GM12873 (cell line): ENCODE measurements around the gene UMOD.

ENCODE experiments used
- TF ChIP-seq, protein P1 (sequence below): IDR thresholded peaks from 2 replicates; pipeline ENCODE4 v1.5.1; 2012; ENCODE audit warnings: low read depth, mild to moderate bottlenecking, moderate library complexity, low read length, control low read depth; ENCODE audit not compliant: insufficient read depth; ENCODE audit errors: missing control alignments

The UMOD gene

DNA sequence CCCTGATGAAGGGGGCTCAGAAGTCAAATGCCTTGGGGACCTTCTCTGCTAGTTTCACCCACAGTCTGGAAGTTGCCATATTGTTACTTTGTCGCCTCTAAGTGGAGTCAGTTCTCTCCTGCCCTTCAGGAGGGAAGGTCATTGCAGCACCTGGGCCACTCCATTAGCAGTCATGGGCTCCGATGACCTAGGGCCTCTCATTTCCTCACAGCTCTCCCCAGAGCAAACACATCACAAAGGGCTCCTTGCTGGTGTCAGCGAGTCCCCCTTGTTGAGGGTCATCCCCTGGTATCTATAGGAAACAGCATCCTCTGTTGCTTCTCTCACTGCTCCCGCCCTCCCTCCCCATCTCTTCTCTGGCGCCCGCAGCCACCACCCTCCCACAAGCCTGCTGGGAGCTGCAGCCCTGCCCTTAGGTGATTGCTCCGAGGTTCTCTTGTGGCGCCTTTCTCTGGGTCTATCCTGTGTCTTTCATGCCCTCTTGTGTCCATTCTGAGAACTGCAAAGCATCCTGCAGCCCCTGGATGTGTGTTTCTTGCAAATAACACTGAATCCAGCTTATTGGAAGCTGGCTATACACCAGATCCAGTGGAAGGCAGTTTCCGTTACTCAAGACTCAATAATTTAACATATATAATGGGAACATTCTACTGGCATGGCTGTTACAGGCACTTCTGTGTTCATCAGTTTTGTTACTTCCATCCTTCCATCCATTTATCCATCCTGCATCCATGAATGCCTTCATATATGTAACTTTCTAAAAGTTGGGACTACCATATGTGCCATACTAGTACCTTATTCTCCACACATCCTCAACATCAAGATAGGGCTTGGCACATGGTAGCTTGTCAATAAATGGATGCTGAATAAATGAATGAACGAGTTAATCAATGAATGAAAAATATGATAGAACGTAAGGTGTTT, 30.9 kb upstream of the UMOD start:
- TF ChIP-seq, protein P1, sequence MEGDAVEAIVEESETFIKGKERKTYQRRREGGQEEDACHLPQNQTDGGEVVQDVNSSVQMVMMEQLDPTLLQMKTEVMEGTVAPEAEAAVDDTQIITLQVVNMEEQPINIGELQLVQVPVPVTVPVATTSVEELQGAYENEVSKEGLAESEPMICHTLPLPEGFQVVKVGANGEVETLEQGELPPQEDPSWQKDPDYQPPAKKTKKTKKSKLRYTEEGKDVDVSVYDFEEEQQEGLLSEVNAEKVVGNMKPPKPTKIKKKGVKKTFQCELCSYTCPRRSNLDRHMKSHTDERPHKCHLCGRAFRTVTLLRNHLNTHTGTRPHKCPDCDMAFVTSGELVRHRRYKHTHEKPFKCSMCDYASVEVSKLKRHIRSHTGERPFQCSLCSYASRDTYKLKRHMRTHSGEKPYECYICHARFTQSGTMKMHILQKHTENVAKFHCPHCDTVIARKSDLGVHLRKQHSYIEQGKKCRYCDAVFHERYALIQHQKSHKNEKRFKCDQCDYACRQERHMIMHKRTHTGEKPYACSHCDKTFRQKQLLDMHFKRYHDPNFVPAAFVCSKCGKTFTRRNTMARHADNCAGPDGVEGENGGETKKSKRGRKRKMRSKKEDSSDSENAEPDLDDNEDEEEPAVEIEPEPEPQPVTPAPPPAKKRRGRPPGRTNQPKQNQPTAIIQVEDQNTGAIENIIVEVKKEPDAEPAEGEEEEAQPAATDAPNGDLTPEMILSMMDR, result peak; percentile 84

GRCh38 chr16:20382202-20382948, 29.9 kb upstream of the UMOD start:
- TF ChIP-seq, protein P1, result no peak

DNA sequence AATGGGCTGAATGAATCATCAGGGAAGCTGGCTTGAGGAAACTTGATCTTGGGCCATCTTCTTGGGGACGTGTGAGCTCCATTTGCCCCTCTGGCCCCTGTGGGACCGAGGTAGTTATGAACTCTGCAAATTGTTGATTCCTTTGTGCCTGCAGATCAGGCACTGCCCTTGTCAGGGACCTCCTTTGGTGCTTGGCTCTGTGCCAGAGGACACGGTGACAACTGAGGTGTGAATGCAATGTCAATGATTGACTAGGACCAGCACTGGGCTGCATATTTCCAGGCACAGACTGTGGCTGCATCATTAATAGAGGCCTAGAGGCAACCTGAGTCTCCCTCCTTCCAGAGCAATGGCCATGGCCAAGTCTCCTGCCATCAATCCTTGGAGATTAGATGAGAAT, 28.3 kb upstream of the UMOD start:
- TF ChIP-seq, protein P1, result no peak

DNA sequence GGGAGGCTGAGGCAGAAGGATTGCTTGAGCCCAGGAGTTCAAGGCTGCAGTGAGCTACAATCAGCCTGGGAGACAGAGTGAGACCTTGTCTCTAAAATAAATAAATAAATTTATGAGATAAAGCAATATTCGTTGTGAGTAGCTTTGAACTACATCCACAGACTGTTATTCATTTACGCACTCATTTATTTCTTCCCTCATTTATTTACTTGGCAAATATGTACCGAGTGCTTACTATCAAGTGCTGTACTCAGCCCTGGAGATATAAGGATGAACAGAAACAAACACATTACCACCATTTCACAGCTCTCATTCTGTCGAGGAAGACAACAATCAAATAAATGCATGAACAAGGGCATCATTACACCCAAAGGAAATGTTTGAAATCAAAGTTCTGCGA, 24.7 kb upstream of the UMOD start:
- TF ChIP-seq, protein P1, result no peak

GRCh38 chr16:20372701-20373100, 20.2 kb upstream of the UMOD start:
- TF ChIP-seq, protein P1, result no peak

DNA sequence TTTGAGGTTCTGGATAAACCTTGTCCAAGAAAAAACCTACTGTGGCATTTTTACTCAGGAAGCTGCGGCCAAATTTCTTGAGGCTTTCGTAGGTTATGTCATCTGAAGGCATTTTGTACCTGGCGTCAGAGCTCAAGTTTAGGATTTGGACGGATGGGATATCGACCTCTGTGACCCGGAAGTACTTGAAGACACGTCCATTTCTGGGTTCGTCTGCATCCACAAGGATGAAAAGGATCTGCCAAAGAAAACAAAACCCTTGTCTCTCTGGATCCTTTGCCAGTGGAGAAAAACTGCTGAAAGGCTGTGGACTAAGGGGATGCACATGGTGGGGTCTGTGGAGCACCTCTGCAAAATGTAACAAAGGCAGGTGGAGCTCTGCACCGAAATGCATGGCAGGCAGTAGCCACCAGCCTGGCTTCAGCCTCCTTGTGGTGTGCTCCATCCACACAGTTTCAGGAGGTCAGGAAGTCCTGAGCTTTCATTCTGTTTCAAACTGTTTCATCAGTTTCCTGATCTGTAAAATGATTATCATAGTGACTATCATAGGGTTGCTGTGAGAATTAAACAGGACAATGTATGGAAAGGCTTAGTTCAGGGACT, 17.0 kb upstream of the UMOD start:
- TF ChIP-seq, protein P1, result no peak

DNA sequence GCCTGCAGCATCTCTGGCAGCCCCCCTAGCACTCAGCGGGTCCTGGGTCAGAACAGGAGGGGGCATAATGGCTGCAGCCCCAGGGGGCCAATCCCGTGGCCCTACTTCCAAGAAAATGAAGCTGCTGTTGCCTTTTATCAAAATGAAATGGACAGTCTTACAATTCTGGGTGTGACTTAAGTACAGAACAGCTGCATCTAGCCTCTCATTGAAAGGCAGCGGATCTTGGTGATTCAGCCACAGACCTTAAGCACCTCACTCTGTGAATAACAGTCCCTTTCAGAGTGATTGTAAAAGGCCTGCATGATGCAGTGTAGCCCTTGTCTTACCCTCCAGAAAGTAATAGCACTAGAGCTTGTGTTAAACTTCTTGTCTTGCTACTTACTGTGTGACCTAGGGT, 11.5 kb upstream of the UMOD start:
- TF ChIP-seq, protein P1, result no peak
